Mucosa of rectum (tissue), 2 donors: ENCODE data around the gene CCL8.

Source experiments
- H3K27ac ChIP-seq, 2 donors: one replicate each; pipeline ENCODE4 v1.7.0; 2013; ENCODE audit warnings: inconsistent platforms in 2 of 2, low read depth in 2 of 2, low read length in 2 of 2
- H3K27me3 ChIP-seq, 2 donors: one replicate each; pipeline ENCODE4 v1.7.0; 2013; ENCODE audit warnings: low read length in 2 of 2; ENCODE audit not compliant: control insufficient read depth in 2 of 2, insufficient read depth in 2 of 2
- H3K36me3 ChIP-seq, 2 donors: one replicate each; pipeline ENCODE4 v1.7.0; 2013; ENCODE audit warnings: low read length in 2 of 2; ENCODE audit not compliant: control insufficient read depth in 2 of 2, insufficient read depth in 2 of 2
- H3K4me1 ChIP-seq, 2 donors: one replicate each; pipeline ENCODE4 v1.7.0; 2013; ENCODE audit warnings: low read length in 2 of 2, mild to moderate bottlenecking in 1 of 2; ENCODE audit not compliant: control insufficient read depth in 2 of 2, insufficient read depth in 2 of 2
- H3K4me3 ChIP-seq, 2 donors: one replicate each; pipeline ENCODE4 v1.7.0; 2013; ENCODE audit warnings: low read length in 2 of 2
- H3K9ac ChIP-seq, 2 donors: one replicate each; pipeline ENCODE4 v1.7.0; 2013; ENCODE audit warnings: low read length in 2 of 2, low read depth in 1 of 2, mild to moderate bottlenecking in 1 of 2
- H3K9me3 ChIP-seq, 2 donors: one replicate each; pipeline ENCODE4 v1.7.0; 2013; ENCODE audit warnings: low read length in 2 of 2; ENCODE audit not compliant: control insufficient read depth in 2 of 2
- donor health status: healthy.
- donor health status: Normal muscosa, but diverticular disease.

Gene CCL8

GRCh38 chr17:34364751-34365150, 45.5 kb downstream of the CCL8 start:
- Histone ChIP-seq H3K9ac (no peak overlapping the region), H3K9me3 (no peaks in the 10 kb centered on the region), H3K4me3 (no peak overlapping the region), H3K27me3 (peaks cover 0 to 2% of the 10 kb centered on the region in 2 donors), H3K27ac (no peak overlapping the region), H3K36me3 (no peaks in the 10 kb centered on the region), H3K4me1 (no peaks in the 10 kb centered on the region)

GRCh38 chr17:34365340-34365739, 46.1 kb downstream of the CCL8 start:
- Histone ChIP-seq H3K4me3 (no peak overlapping the region), H3K27ac (no peak overlapping the region), H3K36me3 (no peaks in the 10 kb centered on the region), H3K27me3 (peaks cover 0 to 2% of the 10 kb centered on the region in 2 donors), H3K4me1 (no peaks in the 10 kb centered on the region), H3K9ac (no peak overlapping the region), H3K9me3 (no peaks in the 10 kb centered on the region)

- Histone ChIP-seq H3K27ac (no peak overlapping the region), H3K4me1 (no peaks in the 10 kb centered on the region), H3K9me3 (no peaks in the 10 kb centered on the region), H3K4me3 (no peak overlapping the region), H3K27me3 (peaks cover 0 to 2% of the 10 kb centered on the region in 2 donors), H3K36me3 (no peaks in the 10 kb centered on the region), H3K9ac (no peak overlapping the region)
These were observed 46.8 kb downstream of the CCL8 start for GRCh38 chr17:34366010-34366409.

- Histone ChIP-seq H3K4me1 (no peaks in the 10 kb centered on the region), H3K9ac (no peak overlapping the region), H3K4me3 (no peak overlapping the region), H3K36me3 (no peaks in the 10 kb centered on the region), H3K27ac (no peak overlapping the region), H3K27me3 (peaks cover 0 to 2% of the 10 kb centered on the region in 2 donors), H3K9me3 (no peaks in the 10 kb centered on the region)
These were observed 47.4 kb downstream of the CCL8 start for GRCh38 chr17:34366529-34367107.

GRCh38 chr17:34367486-34368195, 48.4 kb downstream of the CCL8 start:
- H3K4me1 ChIP-seq, result no peaks in the 10 kb centered on the region

GRCh38 chr17:34368196-34368945, 49.1 kb downstream of the CCL8 start:
- Histone ChIP-seq H3K4me3 (no peak overlapping the region), H3K27me3 (peaks cover 0 to 2% of the 10 kb centered on the region in 2 donors), H3K9me3 (no peaks in the 10 kb centered on the region), H3K36me3 (no peaks in the 10 kb centered on the region), H3K4me1 (no peaks in the 10 kb centered on the region), H3K9ac (no peak overlapping the region), H3K27ac (no peak overlapping the region)

More at GRCh38 chr17:34367486-34368195, 48.4 kb downstream of the CCL8 start:
- Histone ChIP-seq H3K27me3 (peaks cover 0 to 2% of the 10 kb centered on the region in 2 donors), H3K4me3 (no peak overlapping the region), H3K27ac (no peak overlapping the region), H3K9me3 (no peaks in the 10 kb centered on the region), H3K36me3 (no peaks in the 10 kb centered on the region), H3K9ac (no peak overlapping the region)

GRCh38 chr17:34368946-34369500, 49.8 kb downstream of the CCL8 start:
- H3K27ac ChIP-seq, result peak overlapping the region in 1 of 2 donors; percentile 5
- no peaks in the 10 kb centered on the region for H3K9me3 ChIP-seq
- no peaks in the 10 kb centered on the region for H3K4me1 ChIP-seq
- H3K9ac ChIP-seq, result no peak overlapping the region
- no peaks in the 10 kb centered on the region for H3K36me3 ChIP-seq
- H3K27me3 ChIP-seq, result peaks cover 0 to 2% of the 10 kb centered on the region in 2 donors
- H3K4me3 ChIP-seq, result no peak overlapping the region

- H3K4me3 ChIP-seq, result no peak overlapping the region
- no peaks in the 10 kb centered on the region for H3K36me3 ChIP-seq
- H3K27ac ChIP-seq, result peak overlapping the region in 1 of 2 donors; percentile 5
- no peaks in the 10 kb centered on the region for H3K9me3 ChIP-seq
- H3K27me3 ChIP-seq, result peaks cover 0 to 2% of the 10 kb centered on the region in 2 donors
- H3K4me1 ChIP-seq, result no peaks in the 10 kb centered on the region
- H3K9ac ChIP-seq, result no peak overlapping the region
These were observed 50.3 kb downstream of the CCL8 start for GRCh38 chr17:34369571-34369970.

GRCh38 chr17:34370376-34370996, 51.3 kb downstream of the CCL8 start:
- H3K4me1 ChIP-seq, result no peaks in the 10 kb centered on the region
- H3K27ac ChIP-seq, result peak overlapping the region in 1 of 2 donors; percentile 53
- no peak overlapping the region for H3K4me3 ChIP-seq
- H3K9ac ChIP-seq, result no peak overlapping the region
- peaks cover 0 to 2% of the 10 kb centered on the region in 2 donors for H3K27me3 ChIP-seq
- H3K36me3 ChIP-seq, result no peaks in the 10 kb centered on the region
- no peaks in the 10 kb centered on the region for H3K9me3 ChIP-seq
